Loucy (cell line): Measurements from ENCODE around the gene KCNH8.
"Not testable (repeated sequence)": the region's sequence is repeated elsewhere in the genome, so short reads cannot be mapped to it uniquely, and the experiment has no call there.

Experiments
- H2AFZ ChIP-seq: fragments of 200-600 bp; sonication (generic); 2 replicates; pipeline ENCODE4 v1.6.0; 2016; ENCODE audit warnings: antibody characterized with exemption, mild to moderate bottlenecking, low read length, moderate library complexity
- H3F3A ChIP-seq: fragments of 200-600 bp; 2 replicates; pipeline ENCODE4 v1.6.0; 2016; ENCODE audit warnings: antibody characterized with exemption, low read depth, mild to moderate bottlenecking
- H3K27me3 ChIP-seq: fragments of 200-600 bp; sonication (generic); 2 replicates; pipeline ENCODE4 v1.6.1; 2014; ENCODE audit warnings: low read length, mild to moderate bottlenecking; ENCODE audit not compliant: insufficient read depth, poor library complexity, severe bottlenecking
- H3K36me3 ChIP-seq: fragments of 200-600 bp; sonication (generic); 2 replicates; pipeline ENCODE4 v1.6.1; 2016; ENCODE audit warnings: low read length; ENCODE audit not compliant: insufficient read depth
- H3K4me1 ChIP-seq: fragments of 200-600 bp; sonication (generic); 2 replicates; pipeline ENCODE4 v1.5.1; 2014; ENCODE audit warnings: low read length, mild to moderate bottlenecking; ENCODE audit not compliant: insufficient read depth, poor library complexity, severe bottlenecking
- H3K4me2 ChIP-seq: fragments of 200-600 bp; sonication (generic); 2 replicates; pipeline ENCODE4 v1.6.0; 2014; ENCODE audit warnings: antibody characterized with exemption, low read length, low read depth, mild to moderate bottlenecking; ENCODE audit not compliant: poor library complexity, severe bottlenecking
- H3K4me3 ChIP-seq: fragments of 200-600 bp; sonication (generic); 2 replicates; pipeline ENCODE4 v1.5.1; 2014; ENCODE audit warnings: low read length, mild to moderate bottlenecking, mixed read lengths; ENCODE audit not compliant: poor library complexity, severe bottlenecking
- H3K79me2 ChIP-seq: fragments of 200-600 bp; sonication (generic); 2 replicates; pipeline ENCODE4 v1.6.1; 2014; ENCODE audit warnings: low read length; ENCODE audit not compliant: insufficient read depth
- H3K9ac ChIP-seq: fragments of 200-600 bp; sonication (generic); 2 replicates; pipeline ENCODE4 v1.6.0; 2014; ENCODE audit warnings: mild to moderate bottlenecking, low read depth, low read length, moderate library complexity; ENCODE audit not compliant: poor library complexity, severe bottlenecking
- H3K9me2 ChIP-seq: fragments of 200-600 bp; sonication (generic); replicated peaks from 2 replicates; pipeline ENCODE4 v1.6.1; 2016; ENCODE audit warnings: low read depth, low read length, mixed read lengths
- H3K9me3 ChIP-seq: fragments of 200-600 bp; sonication (generic); 2 replicates; pipeline ENCODE4 v1.6.1; 2014; ENCODE audit warnings: mild to moderate bottlenecking, antibody characterized with exemption, low read length, low read depth; ENCODE audit not compliant: insufficient read depth
- H4K20me1 ChIP-seq: fragments of 200-600 bp; sonication (generic); 2 replicates; pipeline ENCODE4 v1.6.0; 2014; ENCODE audit warnings: antibody characterized with exemption, low read length, mild to moderate bottlenecking; ENCODE audit not compliant: insufficient read depth, poor library complexity, severe bottlenecking
- CTCF ChIP-seq: fragments of 200-600 bp; sonication (generic); conservative IDR thresholded peaks from 2 replicates; pipeline ENCODE4 v1.5.1; 2014; ENCODE audit warnings: mild to moderate bottlenecking, antibody characterized with exemption, low read length
- EZH2phosphoT487 ChIP-seq: fragments of 200-600 bp; IDR thresholded peaks from 2 replicates; pipeline ENCODE4 v1.6.1; 2018; ENCODE audit warnings: antibody characterized with exemption, mild to moderate bottlenecking, moderate library complexity, borderline replicate concordance

The KCNH8 gene

GRCh38 chr3:19226479-19226878, 78.2 kb downstream of the KCNH8 start:
- H3K27me3 ChIP-seq, result no peaks in the 10 kb centered on the region

DNA sequence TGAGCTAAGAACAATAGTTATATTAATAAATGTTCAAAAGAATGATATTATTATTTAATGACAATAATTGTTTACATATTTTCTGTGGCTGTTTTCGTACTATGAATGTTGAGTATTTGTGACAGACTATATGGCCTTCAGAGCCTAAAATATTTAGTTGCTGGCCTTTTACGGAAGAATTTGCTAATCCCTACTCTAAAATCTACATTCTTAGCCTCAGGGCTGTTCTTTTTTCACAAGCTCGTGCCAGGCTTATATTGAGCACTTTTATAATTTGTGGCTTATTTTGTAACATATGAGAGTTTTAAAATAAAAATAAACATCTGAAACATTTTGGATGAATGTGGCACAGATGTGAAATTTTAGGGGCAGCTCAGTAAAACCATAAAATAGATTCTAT, 79.9 kb downstream of the KCNH8 start:
- H3K27me3 ChIP-seq, result no peaks in the 10 kb centered on the region
- H3K36me3 ChIP-seq, result no peaks in the 10 kb centered on the region
- peaks cover 28% of the 10 kb centered on the region for H3K4me1 ChIP-seq
- no peaks in the 10 kb centered on the region for H3K9me3 ChIP-seq
- no peak overlapping the region for H2AFZ ChIP-seq
- no peak overlapping the region for H3K4me2 ChIP-seq
- no peaks in the 10 kb centered on the region for H3K79me2 ChIP-seq
- TF ChIP-seq EZH2phosphoT487 (no peak), CTCF (no peak)
- no peaks in the 10 kb centered on the region for H3F3A ChIP-seq
- no peak overlapping the region for H3K4me3 ChIP-seq
- no peaks in the 10 kb centered on the region for H4K20me1 ChIP-seq
- H3K9ac ChIP-seq, result no peak overlapping the region
- no peaks in the 10 kb centered on the region for H3K9me2 ChIP-seq

More at GRCh38 chr3:19226479-19226878, 78.2 kb downstream of the KCNH8 start:
- H4K20me1 ChIP-seq, result no peaks in the 10 kb centered on the region
- no peaks in the 10 kb centered on the region for H3F3A ChIP-seq
- H3K9me3 ChIP-seq, result no peaks in the 10 kb centered on the region
- no peak overlapping the region for H3K4me3 ChIP-seq
- H3K9ac ChIP-seq, result no peak overlapping the region
- no peak overlapping the region for H3K4me2 ChIP-seq
- TF ChIP-seq EZH2phosphoT487 (no peak), CTCF (no peak)
- no peaks in the 10 kb centered on the region for H3K79me2 ChIP-seq
- H3K9me2 ChIP-seq, result no peaks in the 10 kb centered on the region
- H2AFZ ChIP-seq, result no peak overlapping the region
- peaks cover 29% of the 10 kb centered on the region for H3K4me1 ChIP-seq
- no peaks in the 10 kb centered on the region for H3K36me3 ChIP-seq

DNA sequence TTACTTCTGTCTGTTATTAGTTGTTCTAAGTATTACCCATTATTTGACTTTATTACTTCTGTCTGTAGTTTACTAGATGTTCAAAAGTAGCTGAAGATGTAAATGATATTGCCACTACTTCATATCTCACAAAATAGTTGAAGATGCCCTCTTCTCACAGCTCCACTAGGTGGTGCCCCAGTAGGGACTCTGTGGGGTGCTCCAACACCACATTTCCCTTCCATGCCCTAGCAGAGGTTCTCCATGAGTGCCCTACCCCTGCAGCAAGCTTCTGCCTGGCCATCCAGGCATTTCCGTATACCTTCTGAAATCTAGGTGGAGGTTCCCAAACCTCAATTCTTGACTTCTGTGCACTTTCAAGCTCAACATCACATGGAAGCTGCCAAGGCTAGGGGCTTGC, 80.8 kb downstream of the KCNH8 start:
- no peaks in the 10 kb centered on the region for H4K20me1 ChIP-seq
- no peaks in the 10 kb centered on the region for H3K27me3 ChIP-seq
- TF ChIP-seq EZH2phosphoT487 (no peak), CTCF (peak; percentile 71)
- H3K9ac ChIP-seq, result no peak overlapping the region
- H3K4me2 ChIP-seq, result no peak overlapping the region
- H3K79me2 ChIP-seq, result no peaks in the 10 kb centered on the region
- H3F3A ChIP-seq, result no peaks in the 10 kb centered on the region
- no peaks in the 10 kb centered on the region for H3K36me3 ChIP-seq
- H2AFZ ChIP-seq, result no peak overlapping the region
- H3K9me2 ChIP-seq, result no peaks in the 10 kb centered on the region
- H3K9me3 ChIP-seq, result no peaks in the 10 kb centered on the region
- no peak overlapping the region for H3K4me3 ChIP-seq
- H3K4me1 ChIP-seq, result peaks cover 24% of the 10 kb centered on the region

- not testable (repeated sequence) for H4K20me1 ChIP-seq, H3K9me2 ChIP-seq, H2AFZ ChIP-seq, H3K27me3 ChIP-seq, H3K4me3 ChIP-seq, H3K9ac ChIP-seq, H3K79me2 ChIP-seq, H3F3A ChIP-seq, H3K4me2 ChIP-seq, H3K36me3 ChIP-seq, H3K9me3 ChIP-seq
- peaks cover 18% of the 10 kb centered on the region for H3K4me1 ChIP-seq
Measured at GRCh38 chr3:19229881-19230280, 81.6 kb downstream of the KCNH8 start.
